ENCODE data around the gene C14orf132. TPM values are rescaled to one million over a fixed set of nuclear protein-coding genes. Genes with fewer than 3 reads are reported as not detected.

Gene C14orf132
- total and polyA plus RNA-seq, 2 donors (not counting 1 experiment from before 2014, with no cell fraction given): 12.1 to 48.6 TPM

- no peaks in the 10 kb centered on the region for H3K9me3 ChIP-seq (ENCODE audit: control insufficient read depth, insufficient read depth, low read depth, low read length)
- H3K27ac ChIP-seq (ENCODE audit: insufficient read depth, low read length): no peak overlapping the region
- no peaks in the 10 kb centered on the region for H3K36me3 ChIP-seq (ENCODE audit: control insufficient read depth, insufficient read depth, low read length)
- no peak overlapping the region for H3K4me3 ChIP-seq (replicated peaks in 1 of 4; ENCODE audit: control extremely low read depth in 1 of 4, insufficient read depth in 1 of 4, low read depth in 3 of 4, low read length in 4 of 4)
- H3K79me2 ChIP-seq (ENCODE audit: control insufficient read depth, insufficient read depth, low read length): no peaks in the 10 kb centered on the region
- no peak overlapping the region for H3K9ac ChIP-seq (ENCODE audit: insufficient read depth, low read length)
- TF ChIP-seq CTCF (conservative IDR thresholded peaks at IDR 0.05 in 1 of 2, IDR thresholded peaks at IDR 0.05 in 1 of 2; ENCODE audit: low read depth in 1 of 2, low read length in 2 of 2) (no peak), EZH2 (IDR thresholded peaks at IDR 0.05; ENCODE audit: low read length, missing control alignments) (no peak)
- no peaks in the 10 kb centered on the region for H3K27me3 ChIP-seq (ENCODE audit: control insufficient read depth, insufficient read depth, low read length)
- no peak for DNase-seq (ENCODE audit: low read depth in 2 of 2)
- no peaks in the 10 kb centered on the region for H3K4me1 ChIP-seq (ENCODE audit: control insufficient read depth, extremely low read depth, insufficient read depth, low read length)
- no peak overlapping the region for H2AFZ ChIP-seq (ENCODE audit: low read length)
- H3K4me2 ChIP-seq (ENCODE audit: extremely low read depth, insufficient read depth, low read length): no peak overlapping the region
- H4K20me1 ChIP-seq (ENCODE audit: control insufficient read depth, extremely low read depth, insufficient read depth, low read length): no peaks in the 10 kb centered on the region
Observed at GRCh38 chr14:96031691-96032090, 7.5 kb upstream of the C14orf132 start.

- Histone ChIP-seq H3K27me3 (ENCODE audit: control insufficient read depth, insufficient read depth, low read length) (peaks cover 2% of the 10 kb centered on the region), H2AFZ (ENCODE audit: low read length) (no peak overlapping the region), H3K4me2 (ENCODE audit: extremely low read depth, insufficient read depth, low read length) (no peak overlapping the region), H3K9ac (ENCODE audit: insufficient read depth, low read length) (no peak overlapping the region), H4K20me1 (ENCODE audit: control insufficient read depth, extremely low read depth, insufficient read depth, low read length) (no peaks in the 10 kb centered on the region), H3K9me3 (ENCODE audit: control insufficient read depth, insufficient read depth, low read depth, low read length) (no peaks in the 10 kb centered on the region), H3K36me3 (ENCODE audit: control insufficient read depth, insufficient read depth, low read length) (no peaks in the 10 kb centered on the region), H3K4me1 (ENCODE audit: control insufficient read depth, extremely low read depth, insufficient read depth, low read length) (peaks cover 8% of the 10 kb centered on the region), H3K27ac (ENCODE audit: insufficient read depth, low read length) (no peak overlapping the region), H3K79me2 (ENCODE audit: control insufficient read depth, insufficient read depth, low read length) (no peaks in the 10 kb centered on the region), H3K4me3 (replicated peaks in 1 of 4; ENCODE audit: control extremely low read depth in 1 of 4, insufficient read depth in 1 of 4, low read depth in 3 of 4, low read length in 4 of 4) (no peak overlapping the region)
- no peak for TF ChIP-seq CTCF (conservative IDR thresholded peaks at IDR 0.05 in 1 of 2, IDR thresholded peaks at IDR 0.05 in 1 of 2; ENCODE audit: low read depth in 1 of 2, low read length in 2 of 2)
- DNase-seq (ENCODE audit: low read depth in 2 of 2): no peak
Observed at GRCh38 chr14:96035456-96035855, 3.7 kb upstream of the C14orf132 start.

GRCh38 chr14:96037891-96038557, 1.1 kb upstream of the C14orf132 start:
- no peaks in the 10 kb centered on the region for H3K9me3 ChIP-seq (ENCODE audit: control insufficient read depth, insufficient read depth, low read depth, low read length)
- peak overlapping the region; percentile 3 for H2AFZ ChIP-seq (ENCODE audit: low read length)
- H3K4me1 ChIP-seq (ENCODE audit: control insufficient read depth, extremely low read depth, insufficient read depth, low read length): peaks cover 12% of the 10 kb centered on the region
- no peaks in the 10 kb centered on the region for H4K20me1 ChIP-seq (ENCODE audit: control insufficient read depth, extremely low read depth, insufficient read depth, low read length)
- TF ChIP-seq CTCF (conservative IDR thresholded peaks at IDR 0.05 in 1 of 2, IDR thresholded peaks at IDR 0.05 in 1 of 2; ENCODE audit: low read depth in 1 of 2, low read length in 2 of 2): no peak
- H3K27me3 ChIP-seq (ENCODE audit: control insufficient read depth, insufficient read depth, low read length): peaks cover 2% of the 10 kb centered on the region
- H3K27ac ChIP-seq (ENCODE audit: insufficient read depth, low read length): no peak overlapping the region
- DNase-seq (ENCODE audit: low read depth in 2 of 2): peak; percentile 50 to 70
- peak overlapping the region; percentile 79 for H3K4me2 ChIP-seq (ENCODE audit: extremely low read depth, insufficient read depth, low read length)
- H3K36me3 ChIP-seq (ENCODE audit: control insufficient read depth, insufficient read depth, low read length): peaks cover 2% of the 10 kb centered on the region
- H3K4me3 ChIP-seq (replicated peaks in 1 of 4; ENCODE audit: control extremely low read depth in 1 of 4, insufficient read depth in 1 of 4, low read depth in 3 of 4, low read length in 4 of 4): no peak overlapping the region
- H3K9ac ChIP-seq (ENCODE audit: insufficient read depth, low read length): no peak overlapping the region
- peaks cover 5% of the 10 kb centered on the region for H3K79me2 ChIP-seq (ENCODE audit: control insufficient read depth, insufficient read depth, low read length)
